Caco-2 (cell line): ENCODE measurements around the gene ABCC5. TPM values are rescaled to one million over a fixed set of nuclear protein-coding genes. Genes with fewer than 3 reads are reported as not detected.

ENCODE experiments used
- BruUV-seq: library from RNA; stranded (reverse); fragments of 400-500 nt; replicated peaks from 2 replicates; lab custom pipeline; 2021; lab: Mats Ljungman, UMichigan
- CTCF ChIA-PET: fragments of 300-600 bp; sonication (Branson Sonifier 250); formaldehyde crosslinking; loops from one replicate; lab custom pipeline; 2022; ENCODE audit warnings: antibody characterized with exemption; lab: Charles Lee
- POLR2A ChIA-PET: fragments of 300-600 bp; sonication (Branson Sonifier 250); formaldehyde crosslinking; loops from one replicate; lab custom pipeline; 2022; ENCODE audit warnings: antibody characterized with exemption; lab: Charles Lee
- DNase-seq, 2 experiments: peaks; one replicate each; pipeline versions ENCODE4 v3.0.0 to v3.0.0-alpha.2; 2020 to 2022
- H3K27me3 ChIP-seq: replicated peaks from 2 replicates; pipeline ENCODE4 v1.6.0; 2011; ENCODE audit warnings: low read length; ENCODE audit not compliant: control insufficient read depth, insufficient read depth
- H3K36me3 ChIP-seq: 2 replicates; pipeline ENCODE4 v1.5.1; 2011; ENCODE audit warnings: low read length; ENCODE audit not compliant: control insufficient read depth, insufficient read depth
- H3K4me1 ChIP-seq: fragments of 250-450 bp; sonication (Bioruptor Pico); 2 replicates; pipeline ENCODE4 v1.5.1; 2020; ENCODE audit warnings: mild to moderate bottlenecking
- H3K4me3 ChIP-seq: 2 replicates; pipeline ENCODE4 v1.5.1; 2011; ENCODE audit warnings: low read depth, mild to moderate bottlenecking, control low read depth, low read length
- H3K9me3 ChIP-seq: fragments of 250-450 bp; sonication (Bioruptor Pico); 2 replicates; pipeline ENCODE4 v1.5.1; 2020; ENCODE audit warnings: mild to moderate bottlenecking, moderate library complexity
- H3K27ac Mint-ChIP-seq: one replicate; pipeline ENCODE4 v1.8.0; 2022; ENCODE audit warnings: mixed read lengths; ENCODE audit not compliant: unreplicated experiment
- H3K27me3 Mint-ChIP-seq: one replicate; pipeline ENCODE4 v1.8.0; 2022; ENCODE audit warnings: mixed read lengths; ENCODE audit not compliant: insufficient read depth, unreplicated experiment
- H3K36me3 Mint-ChIP-seq: one replicate; pipeline ENCODE4 v1.8.0; 2022; ENCODE audit warnings: mild to moderate bottlenecking, mixed read lengths; ENCODE audit not compliant: insufficient read depth, unreplicated experiment
- H3K4me1 Mint-ChIP-seq: one replicate; pipeline ENCODE4 v1.8.0; 2022; ENCODE audit warnings: low read depth, mixed read lengths; ENCODE audit not compliant: unreplicated experiment
- H3K4me3 Mint-ChIP-seq: one replicate; pipeline ENCODE4 v1.8.0; 2022; ENCODE audit warnings: mild to moderate bottlenecking, moderate library complexity, mixed read lengths; ENCODE audit not compliant: unreplicated experiment
- H3K9me3 Mint-ChIP-seq: one replicate; pipeline ENCODE4 v1.8.0; 2022; ENCODE audit warnings: mixed read lengths; ENCODE audit not compliant: unreplicated experiment
- CTCF ChIP-seq, 2 experiments: fragments of 200-600 bp in 1 of 2; IDR thresholded peaks; 1 replicate in 1 of 2; 2 replicates in 1 of 2; pipeline versions ENCODE4 v1.5.1 to v1.8.0; 2011 to 2022; ENCODE audit warnings: antibody characterized with exemption in 1 of 2, control low read depth in 1 of 2, inconsistent platforms in 1 of 2, low read depth in 1 of 2, low read length in 1 of 2, mild to moderate bottlenecking in 1 of 2, moderate library complexity in 1 of 2; ENCODE audit not compliant: insufficient read depth in 1 of 2, severe bottlenecking in 1 of 2, unreplicated experiment in 1 of 2
- intact Hi-C: fragments of 100-400 bp; cut with micrococcal nuclease; formaldehyde crosslinking; loops from one replicate; pipeline ENCODE4 v1.10.0; 2022; ENCODE audit not compliant: unreplicated experiment
- total RNA-seq: library from RNA; stranded (reverse); gene quantifications from 2 replicates; pipeline ENCODE4 v1.2.3, GENCODE V29; 2022

Gene ABCC5
- total RNA-seq, 1 experiment from 2014 or later: 21.3 TPM

- intact Hi-C loops: loop anchor here (1.0 to 5.0 kb wide), 4 partner anchors 72 to 390 kb away; partner anchors contain the start of gene ABCC5
- Mint-ChIP-seq H3K27ac (no peak overlapping the region), H3K4me3 (no peak overlapping the region), H3K36me3 (no peaks in the 10 kb centered on the region), H3K9me3 (peaks cover 5% of the 10 kb centered on the region), H3K4me1 (no peaks in the 10 kb centered on the region), H3K27me3 (no peaks in the 10 kb centered on the region)
- Histone ChIP-seq H3K36me3 (no peaks in the 10 kb centered on the region), H3K27me3 (no peaks in the 10 kb centered on the region), H3K4me3 (no peak overlapping the region), H3K9me3 (0 out of 2 replicates have a peak, but pooled peaks cover 2% of the 10 kb centered on the region), H3K4me1 (peaks cover 7% of the 10 kb centered on the region; the same call in 1 of the 2 replicates)
- TF ChIP-seq CTCF (IDR thresholded peaks at IDR 0.05; ENCODE audit: insufficient read depth in 1 of 2, low read depth in 1 of 2, low read length in 1 of 2, severe bottlenecking in 1 of 2, unreplicated experiment in 1 of 2): peak; percentile 82 to 83
- peak in 1 of 2 experiments; percentile 43 for DNase-seq
- no TSS peak for BruUV-seq
- ChIA-PET POLR2A (no interaction called here), CTCF (interaction anchor here (0.6 to 2.2 kb wide), 8 partner anchors 11 to 404 kb away, joined by 3 to 12 read pairs (median 7); partner anchors contain the start of genes ABCC5, EIF2B5 and PARL)
Measured at GRCh38 chr3:183895296-183895695, 122.4 kb downstream of the ABCC5 start.

- no peak for DNase-seq
- peaks cover 7% of the 10 kb centered on the region; the same call in 1 of the 2 replicates for H3K4me1 ChIP-seq
- POLR2A ChIA-PET: no interaction called here
- H3K9me3 ChIP-seq: no peaks in the 10 kb centered on the region
- H3K27me3 Mint-ChIP-seq: no peaks in the 10 kb centered on the region
- no peak overlapping the region for H3K4me3 Mint-ChIP-seq
- intact Hi-C loops: no loop called here
- H3K27me3 ChIP-seq: no peaks in the 10 kb centered on the region
- H3K4me3 ChIP-seq: no peak overlapping the region
- no peaks in the 10 kb centered on the region for H3K36me3 Mint-ChIP-seq
- no TSS peak for BruUV-seq
- no peak for TF ChIP-seq CTCF (IDR thresholded peaks at IDR 0.05; ENCODE audit: insufficient read depth in 1 of 2, low read depth in 1 of 2, low read length in 1 of 2, severe bottlenecking in 1 of 2, unreplicated experiment in 1 of 2)
- no peaks in the 10 kb centered on the region for H3K9me3 Mint-ChIP-seq
- no peaks in the 10 kb centered on the region for H3K4me1 Mint-ChIP-seq
- no peaks in the 10 kb centered on the region for H3K36me3 ChIP-seq
- CTCF ChIA-PET: interaction anchor here (1.2 to 1.4 kb wide), 2 partner anchors 8 to 123 kb away, joined by 5 to 6 read pairs; partner anchors contain the start of gene PARL
- H3K27ac Mint-ChIP-seq: no peak overlapping the region
Measured at GRCh38 chr3:183892610-183893214, 125.0 kb downstream of the ABCC5 start.

- H3K27me3 ChIP-seq: no peaks in the 10 kb centered on the region
- Mint-ChIP-seq H3K27ac (no peak overlapping the region), H3K4me3 (peak overlapping the region; percentile 47), H3K27me3 (no peaks in the 10 kb centered on the region), H3K9me3 (no peaks in the 10 kb centered on the region), H3K36me3 (peaks cover 7% of the 10 kb centered on the region), H3K4me1 (peaks cover 10% of the 10 kb centered on the region)
- TF ChIP-seq CTCF (IDR thresholded peaks at IDR 0.05; ENCODE audit: insufficient read depth in 1 of 2, low read depth in 1 of 2, low read length in 1 of 2, severe bottlenecking in 1 of 2, unreplicated experiment in 1 of 2): no peak
- H3K36me3 ChIP-seq: no peaks in the 10 kb centered on the region
- H3K4me1 ChIP-seq: no peaks in the 10 kb centered on the region; the same call in 1 of the 2 replicates
- no TSS peak for BruUV-seq
- ChIA-PET CTCF (no interaction called here), POLR2A (no interaction called here)
- H3K4me3 ChIP-seq: no peak overlapping the region
- H3K9me3 ChIP-seq: no peaks in the 10 kb centered on the region
- no peak for DNase-seq
- intact Hi-C loops: no loop called here
Measured at GRCh38 chr3:183885766-183886165, 131.9 kb downstream of the ABCC5 start.
